GM19328 (cell line): Measurements from ENCODE around the gene DVL1.
A peak's percentile ranks its signal among the peaks of the same experiment; 100 is the strongest.

ENCODE experiments used
- ATAC-seq: cut with Tn5 transposase; IDR thresholded peaks from one replicate; pipeline ENCODE4 v1.9.1; 2021; ENCODE audit warnings: mild to moderate bottlenecking, moderate library complexity; ENCODE audit not compliant: unreplicated experiment

DVL1 gene

GRCh38 chr1:1356796-1357401, 7.7 kb upstream of the DVL1 start:
- ATAC-seq, result no peak

GRCh38 chr1:1356166-1356795, 7.1 kb upstream of the DVL1 start:
- ATAC-seq, result no peak

GRCh38 chr1:1355416-1355815, 6.2 kb upstream of the DVL1 start:
- ATAC-seq, result no peak

GRCh38 chr1:1354271-1355247, 5.3 kb upstream of the DVL1 start:
- no peak for ATAC-seq

DNA sequence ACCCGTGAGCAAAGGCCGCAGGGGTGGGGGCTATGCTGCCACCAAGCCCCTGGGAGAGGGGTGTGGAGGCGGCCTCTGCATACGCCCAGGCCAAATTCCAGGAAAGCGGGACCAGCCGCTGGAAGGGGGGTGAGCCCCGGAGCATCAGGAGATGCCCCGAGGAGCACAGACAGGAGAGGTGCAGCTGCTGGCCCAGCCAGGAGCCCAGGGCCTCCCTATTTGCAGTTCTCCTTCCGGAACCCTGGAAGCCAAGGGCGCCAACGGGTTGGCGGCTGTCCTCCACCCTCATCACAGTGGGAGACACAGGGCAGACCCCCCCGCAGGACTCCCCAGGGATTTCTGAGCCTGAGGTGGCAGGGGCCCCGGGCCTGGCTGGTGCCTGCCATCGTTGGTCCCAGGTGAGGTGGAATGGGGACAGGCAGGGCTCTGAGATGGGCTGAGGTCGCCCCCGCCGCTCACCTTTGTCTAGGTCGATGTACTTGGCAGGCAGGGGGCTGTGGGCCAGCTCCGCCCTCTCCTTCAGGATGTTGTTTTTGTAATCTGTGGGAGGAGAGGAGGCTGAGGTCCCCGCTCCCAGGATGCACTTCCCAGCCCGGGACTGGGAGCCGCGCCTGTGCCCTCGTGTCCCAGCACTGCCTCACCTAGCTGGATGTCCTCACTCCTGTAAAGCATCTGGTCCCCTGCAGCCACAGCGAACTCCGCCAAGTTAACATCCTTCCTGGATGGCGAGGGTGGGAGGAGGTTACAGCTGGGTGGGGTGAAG, 4.4 kb upstream of the DVL1 start:
- no peak for ATAC-seq

- no peak for ATAC-seq
Measured at GRCh38 chr1:1352786-1353388, 3.7 kb upstream of the DVL1 start.

- no peak for ATAC-seq
Measured at GRCh38 chr1:1351511-1352427, 2.6 kb upstream of the DVL1 start.

- ATAC-seq, result peak; percentile 24
Measured at GRCh38 chr1:1348420-1349255, 580 bp downstream of the DVL1 start.

DNA sequence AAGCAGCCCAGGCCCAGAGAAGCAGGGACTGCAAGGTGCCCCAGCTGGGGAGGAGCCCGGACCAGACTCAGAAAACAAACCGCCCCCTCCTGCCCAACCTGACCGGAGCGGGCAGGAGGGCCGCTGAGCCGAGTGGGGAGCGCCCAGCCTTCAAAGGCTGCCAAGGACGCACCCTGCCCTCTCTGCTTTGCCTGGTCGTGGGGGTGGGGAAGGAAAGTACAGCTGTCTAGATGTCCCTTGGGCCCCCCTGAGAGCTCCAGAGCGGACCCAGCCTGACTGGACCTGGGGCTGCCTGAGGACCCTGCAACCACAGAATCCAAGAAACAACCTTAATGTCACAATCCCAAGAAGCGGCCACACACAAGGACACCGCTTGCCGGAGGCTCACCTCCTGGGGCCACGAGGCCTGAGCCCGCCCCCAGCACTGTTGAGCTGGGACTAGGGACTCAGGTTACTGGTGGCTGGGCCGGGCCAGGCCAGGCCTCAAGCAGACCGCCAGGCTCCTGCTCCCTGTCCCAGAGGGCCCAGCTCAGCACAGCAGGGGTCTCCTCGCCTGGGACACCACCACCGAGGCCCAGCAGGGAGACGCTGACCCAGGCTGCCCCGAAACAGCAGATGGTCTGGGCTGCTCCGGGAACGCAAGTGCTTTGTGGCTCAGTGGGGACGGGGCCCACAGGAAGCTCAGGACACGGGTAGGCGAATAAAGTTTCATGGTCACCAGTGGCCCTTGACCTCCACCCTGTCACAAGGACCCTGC, 1.4 kb downstream of the DVL1 start:
- ATAC-seq, result no peak

GRCh38 chr1:1347026-1347595, 2.1 kb downstream of the DVL1 start:
- no peak for ATAC-seq

GRCh38 chr1:1346501-1346890, 2.7 kb downstream of the DVL1 start:
- no peak for ATAC-seq

DNA sequence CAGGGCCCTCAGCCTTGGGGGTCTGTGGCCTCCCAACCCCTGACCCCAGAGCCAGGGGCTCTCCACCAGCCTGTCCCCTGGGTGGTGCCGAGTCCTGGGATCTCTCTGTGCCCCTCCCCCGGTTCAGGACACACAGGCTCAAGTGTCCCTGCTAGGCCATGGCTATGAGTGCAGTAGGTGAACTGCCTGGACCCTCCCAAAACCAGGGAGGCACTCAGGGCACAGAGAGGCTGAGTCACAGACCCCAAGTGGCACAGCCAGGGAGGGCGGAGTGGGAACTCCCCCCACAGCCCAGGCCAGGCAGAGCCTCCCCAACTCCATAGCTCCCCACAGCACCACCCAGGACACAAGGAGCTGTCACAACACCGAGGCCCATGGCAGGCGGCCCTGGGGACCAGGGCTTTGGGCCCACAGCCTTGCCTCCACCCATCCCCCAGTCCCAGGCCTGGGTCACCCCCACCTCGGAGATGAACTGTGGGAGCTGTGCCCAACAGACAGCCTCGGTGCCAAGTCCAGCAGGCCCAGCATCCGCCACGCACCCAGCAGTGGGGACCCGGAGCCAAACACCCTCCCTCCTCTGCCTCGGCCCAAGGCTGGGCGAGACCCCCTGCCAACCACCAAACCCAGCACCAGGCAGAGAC, 3.2 kb downstream of the DVL1 start:
- no peak for ATAC-seq

GRCh38 chr1:1345384-1345783, 3.8 kb downstream of the DVL1 start:
- ATAC-seq, result no peak

GRCh38 chr1:1344655-1345361, 4.4 kb downstream of the DVL1 start:
- no peak for ATAC-seq

DNA sequence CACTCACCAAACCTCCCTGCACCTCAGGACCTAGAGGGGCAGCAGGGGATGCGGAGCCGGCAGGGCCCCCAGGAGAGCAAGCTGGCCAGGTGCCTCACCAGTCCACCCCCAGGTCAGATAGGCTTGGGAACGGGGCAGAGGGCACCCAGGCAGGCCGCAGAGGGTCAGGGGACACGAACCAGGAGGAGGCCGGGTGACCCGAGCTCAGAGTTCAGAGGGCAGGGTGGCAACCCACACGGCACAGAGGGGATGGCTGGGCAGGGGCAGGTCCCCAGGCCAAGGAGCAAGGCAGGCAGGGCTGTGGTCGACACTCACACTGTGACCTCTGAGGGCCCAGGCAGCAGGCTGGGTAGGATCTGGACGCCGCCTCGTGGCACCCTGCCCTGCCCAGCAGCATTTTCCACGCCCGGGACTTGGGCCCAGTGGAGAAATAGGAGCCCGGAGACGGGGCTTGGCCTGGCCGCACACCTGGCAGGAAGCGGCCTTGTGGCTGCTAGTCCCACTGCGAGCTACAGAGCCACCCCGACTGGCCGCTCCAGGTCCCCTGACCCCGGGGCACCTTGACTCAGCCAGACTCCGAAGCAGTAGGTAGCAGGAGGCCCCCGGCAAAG, 5.3 kb downstream of the DVL1 start:
- ATAC-seq, result no peak

DNA sequence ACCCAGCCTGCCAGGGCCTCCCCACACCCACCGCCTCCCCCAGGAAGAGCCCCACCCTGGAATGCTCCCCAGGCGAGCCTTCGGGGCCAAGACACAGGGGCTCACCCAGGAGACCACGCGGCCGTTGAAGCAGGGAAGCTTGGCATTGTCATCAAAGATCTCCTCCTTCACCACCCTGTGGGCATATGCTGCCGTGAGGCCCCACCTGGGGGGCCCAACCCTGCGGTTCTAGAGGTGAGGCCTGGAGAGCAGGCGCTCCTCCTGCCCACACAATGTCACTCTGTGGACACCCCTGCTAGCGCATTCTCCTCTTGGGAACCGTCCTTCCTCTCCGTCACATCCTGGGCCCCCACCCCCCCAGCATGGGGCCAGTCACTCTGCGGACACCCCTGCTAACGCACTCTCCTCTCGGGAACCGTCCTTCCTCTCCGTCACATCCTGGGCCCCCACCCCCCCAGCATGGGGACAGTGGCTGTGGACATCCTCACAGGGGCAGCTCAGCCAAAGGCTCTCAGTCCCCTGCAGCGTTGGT, 6.6 kb downstream of the DVL1 start:
- ATAC-seq, result no peak
